B cell (primary cell): ENCODE measurements around the gene CYS1. TPM values are rescaled to one million over a fixed set of nuclear protein-coding genes. Genes with fewer than 3 reads are reported as not detected.

ENCODE experiments used
- ATAC-seq: fragments of 200-7000 bp; cut with Tn5 transposase; one replicate; pipeline ENCODE4 v1.10.0; 2021; ENCODE audit warnings: low read depth, mild to moderate bottlenecking, moderate number of reproducible peaks, moderate library complexity
- CTCF ChIA-PET: fragments of 350-600 bp; sonication (Branson Sonifier 250); formaldehyde crosslinking; loops from one replicate; lab custom pipeline; 2021; ENCODE audit warnings: antibody characterized with exemption, inconsistent platforms; lab: Charles Lee
- POLR2A ChIA-PET: fragments of 350-600 bp; sonication (Branson Sonifier 250); formaldehyde crosslinking; loops from one replicate; lab custom pipeline; 2021; ENCODE audit warnings: antibody characterized with exemption; lab: Charles Lee
- DNase-seq: peaks from one replicate; pipeline ENCODE4 v3.0.0; 2013
- H2AFZ ChIP-seq: 2 replicates; pipeline ENCODE4 v1.6.1; 2012; ENCODE audit warnings: mild to moderate bottlenecking, low read depth, low read length; ENCODE audit not compliant: insufficient read depth, poor library complexity, severe bottlenecking
- H3K27ac ChIP-seq, 2 donors: 1 replicate in 1 of 2; 2 replicates in 1 of 2; pipeline ENCODE4 v1.5.1; 2012 to 2013; ENCODE audit warnings: low read length in 2 of 2, mild to moderate bottlenecking in 2 of 2, moderate library complexity in 1 of 2
- H3K27me3 ChIP-seq, 4 experiments: fragments of 200-600 bp in 1 of 4; sonication (generic) in 1 of 4; replicated peaks in 1 of 4; 1 replicate in 2 of 4; 2 replicates in 2 of 4; pipeline versions ENCODE4 v1.6.1 to v1.7.0; 2013 to 2016; ENCODE audit warnings: low read length in 3 of 4, mild to moderate bottlenecking in 2 of 4, mixed read lengths in 1 of 4, moderate library complexity in 1 of 4; ENCODE audit not compliant: insufficient read depth in 4 of 4, control insufficient read depth in 3 of 4; ENCODE audit errors: control extremely low read depth in 1 of 4
- H3K36me3 ChIP-seq, 2 experiments: replicated peaks in 1 of 2; 1 replicate in 1 of 2; 2 replicates in 1 of 2; pipeline versions ENCODE4 v1.6.1 to v1.7.1; 2013; ENCODE audit warnings: low read length in 1 of 2; ENCODE audit not compliant: insufficient read depth in 2 of 2, control insufficient read depth in 1 of 2; ENCODE audit errors: control extremely low read depth in 1 of 2, extremely low read depth in 1 of 2
- H3K4me1 ChIP-seq, 2 donors: fragments of 200-600 bp in 1 of 2; sonication (generic) in 1 of 2; 1 replicate in 1 of 2; 2 replicates in 1 of 2; pipeline versions ENCODE4 v1.5.1 to v1.6.1; 2013 to 2017; ENCODE audit warnings: low read length in 2 of 2; ENCODE audit not compliant: control insufficient read depth in 2 of 2, insufficient read depth in 2 of 2
- H3K4me2 ChIP-seq: replicated peaks from 2 replicates; pipeline ENCODE3; 2012; ENCODE audit warnings: mild to moderate bottlenecking, low read depth, low read length; ENCODE audit not compliant: poor library complexity, severe bottlenecking
- H3K4me3 ChIP-seq, 5 experiments: fragments of 200-600 bp in 1 of 5; sonication (generic) in 1 of 5; 1 replicate in 3 of 5; 2 replicates in 2 of 5; pipeline versions ENCODE4 v1.5.1 to v1.7.0; 2011 to 2016; ENCODE audit warnings: low read length in 4 of 5, mild to moderate bottlenecking in 4 of 5, low read depth in 2 of 5, control low read depth in 1 of 5, moderate library complexity in 1 of 5; ENCODE audit not compliant: insufficient read depth in 1 of 5; ENCODE audit errors: control extremely low read depth in 1 of 5, extremely low read depth in 1 of 5
- H3K79me2 ChIP-seq: fragments of 200-600 bp; sonication (generic); one replicate; pipeline ENCODE4 v1.6.0; 2016; ENCODE audit warnings: low read length; ENCODE audit not compliant: control insufficient read depth, insufficient read depth
- H3K9ac ChIP-seq: fragments of 200-600 bp; sonication (generic); 2 replicates; pipeline ENCODE4 v1.6.1; 2017; ENCODE audit warnings: mild to moderate bottlenecking, low read length, moderate library complexity
- H3K9me3 ChIP-seq, 3 donors: one replicate each; pipeline versions ENCODE4 v1.6.1 to v1.7.1; 2013; ENCODE audit warnings: low read length in 2 of 3; ENCODE audit not compliant: control insufficient read depth in 2 of 3, insufficient read depth in 1 of 3; ENCODE audit errors: control extremely low read depth in 1 of 3
- H4K20me1 ChIP-seq: 2 replicates; pipeline ENCODE4 v1.6.0; 2012; ENCODE audit warnings: mild to moderate bottlenecking, low read length; ENCODE audit not compliant: insufficient read depth, control insufficient read depth, poor library complexity, severe bottlenecking
- H3K27ac Mint-ChIP-seq: one replicate; pipeline ENCODE4 v1.8.0; 2021; ENCODE audit warnings: mixed read lengths
- H3K27me3 Mint-ChIP-seq: one replicate; pipeline ENCODE4 v1.8.0; 2021; ENCODE audit warnings: mixed read lengths
- H3K4me1 Mint-ChIP-seq: one replicate; pipeline ENCODE4 v1.8.0; 2021; ENCODE audit warnings: mixed read lengths
- H3K4me3 Mint-ChIP-seq: one replicate; pipeline ENCODE4 v1.8.0; 2021; ENCODE audit warnings: mixed read lengths
- H3K9me3 Mint-ChIP-seq: one replicate; pipeline ENCODE4 v1.8.0; 2022; ENCODE audit warnings: mixed read lengths; ENCODE audit not compliant: insufficient read depth
- EZH2 ChIP-seq: IDR thresholded peaks from 2 replicates; pipeline ENCODE4 v1.6.1; 2012; ENCODE audit warnings: borderline replicate concordance, low read depth, mild to moderate bottlenecking, moderate library complexity, low read length; ENCODE audit not compliant: insufficient read depth, poor library complexity, severe bottlenecking
- WGBS: methylation state at CpG from one replicate; pipeline ENCODE4 v1.1.5; 2013; ENCODE audit warnings: missing lambda C conversion rate; ENCODE audit not compliant: insufficient coverage; 5-methylcytosine and 5-hydroxymethylcytosine counted together
- intact Hi-C: fragments of 100-400 bp; cut with micrococcal nuclease; formaldehyde crosslinking; loops from one replicate; pipeline ENCODE4 v1.10.0; 2022
- polyA plus RNA-seq: library from polyadenylated mRNA; depleted of rRNA; stranded (reverse); fragments of >200 nt; gene quantifications from 2 replicates; pipeline ENCODE4 v1.2.3, GENCODE V29; 2012
- total RNA-seq, 2 donors: library from RNA; stranded (reverse); fragments of 120-200 nt in 1 of 2; gene quantifications; 1 replicate in 1 of 2; 2 replicates in 1 of 2; pipeline versions ENCODE4 v1.2.3 to v1.2.4, GENCODE V29; 2013 to 2022
- TF ChIP-seq, protein P1 (sequence below): fragments of 200-600 bp; IDR thresholded peaks from one replicate; pipeline ENCODE4 v1.8.0; 2022; ENCODE audit warnings: antibody characterized with exemption, mild to moderate bottlenecking

The CYS1 gene
- total and polyA plus RNA-seq, 2 donors (not counting 1 experiment from before 2014, with no cell fraction given): not detected

GRCh38 chr2:10036095-10036884, 43.9 kb downstream of the CYS1 start:
- Histone ChIP-seq H3K36me3 (no peaks in the 10 kb centered on the region), H3K27ac (no peak overlapping the region), H3K9me3 (no peaks in the 10 kb centered on the region), H3K4me1 (peaks cover 26 to 45% of the 10 kb centered on the region in 2 donors), H2AFZ (no peak overlapping the region), H3K4me2 (peak overlapping the region; percentile 8), H3K79me2 (no peaks in the 10 kb centered on the region), H4K20me1 (no peaks in the 10 kb centered on the region), H3K4me3 (no peak overlapping the region), H3K9ac (no peak overlapping the region), H3K27me3 (no peaks in the 10 kb centered on the region)
- no peaks in the 10 kb centered on the region for H3K9me3 Mint-ChIP-seq
- WGBS: 45% methylated on average over 12 of the region's 14 CpGs
- peaks cover 29% of the 10 kb centered on the region for H3K4me1 Mint-ChIP-seq
- ChIA-PET POLR2A (no interaction called here), CTCF (interaction anchor here (1.0 to 5.3 kb wide), 3 partner anchors 9 to 52 kb away, joined by 3 to 49 read pairs (median 7); no protein-coding TSS in a partner anchor)
- H3K4me3 Mint-ChIP-seq: no peak overlapping the region
- ATAC-seq: peak; percentile 84
- TF ChIP-seq, protein P1, sequence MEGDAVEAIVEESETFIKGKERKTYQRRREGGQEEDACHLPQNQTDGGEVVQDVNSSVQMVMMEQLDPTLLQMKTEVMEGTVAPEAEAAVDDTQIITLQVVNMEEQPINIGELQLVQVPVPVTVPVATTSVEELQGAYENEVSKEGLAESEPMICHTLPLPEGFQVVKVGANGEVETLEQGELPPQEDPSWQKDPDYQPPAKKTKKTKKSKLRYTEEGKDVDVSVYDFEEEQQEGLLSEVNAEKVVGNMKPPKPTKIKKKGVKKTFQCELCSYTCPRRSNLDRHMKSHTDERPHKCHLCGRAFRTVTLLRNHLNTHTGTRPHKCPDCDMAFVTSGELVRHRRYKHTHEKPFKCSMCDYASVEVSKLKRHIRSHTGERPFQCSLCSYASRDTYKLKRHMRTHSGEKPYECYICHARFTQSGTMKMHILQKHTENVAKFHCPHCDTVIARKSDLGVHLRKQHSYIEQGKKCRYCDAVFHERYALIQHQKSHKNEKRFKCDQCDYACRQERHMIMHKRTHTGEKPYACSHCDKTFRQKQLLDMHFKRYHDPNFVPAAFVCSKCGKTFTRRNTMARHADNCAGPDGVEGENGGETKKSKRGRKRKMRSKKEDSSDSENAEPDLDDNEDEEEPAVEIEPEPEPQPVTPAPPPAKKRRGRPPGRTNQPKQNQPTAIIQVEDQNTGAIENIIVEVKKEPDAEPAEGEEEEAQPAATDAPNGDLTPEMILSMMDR: peak; percentile 48
- no peak for TF ChIP-seq EZH2
- intact Hi-C loops: no loop called here
- H3K27ac Mint-ChIP-seq: no peak overlapping the region
- peak; percentile 71 for DNase-seq
- no peaks in the 10 kb centered on the region for H3K27me3 Mint-ChIP-seq

DNA sequence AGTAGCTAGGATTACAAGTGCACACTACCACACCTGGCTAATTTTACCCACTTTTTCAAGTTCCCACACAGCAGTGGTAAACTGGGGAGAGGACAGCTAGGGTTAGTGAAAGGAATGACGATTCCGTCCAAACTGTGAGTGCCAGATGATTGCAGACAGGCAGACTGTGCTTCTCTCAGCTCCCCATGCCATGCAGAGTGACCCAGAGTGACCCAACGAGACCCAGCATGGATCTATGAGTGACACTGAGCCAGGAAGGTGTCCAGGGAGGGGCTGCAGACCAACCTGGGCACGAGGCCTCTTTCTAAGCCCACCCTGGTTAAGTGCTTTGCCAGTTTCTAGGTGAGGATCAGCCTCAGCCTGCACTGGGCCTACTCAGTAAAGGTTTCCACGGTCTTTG, 44.6 kb downstream of the CYS1 start:
- H3K4me1 ChIP-seq: peaks cover 32 to 52% of the 10 kb centered on the region in 2 donors
- no peaks in the 10 kb centered on the region for H3K27me3 Mint-ChIP-seq
- no peaks in the 10 kb centered on the region for H4K20me1 ChIP-seq
- no peaks in the 10 kb centered on the region for H3K79me2 ChIP-seq
- H3K9me3 ChIP-seq: no peaks in the 10 kb centered on the region
- no peak overlapping the region for H3K4me3 Mint-ChIP-seq
- no peaks in the 10 kb centered on the region for H3K9me3 Mint-ChIP-seq
- POLR2A ChIA-PET: no interaction called here
- no peak for TF ChIP-seq EZH2
- TF ChIP-seq, protein P1: no peak
- H3K27me3 ChIP-seq: no peaks in the 10 kb centered on the region
- no peaks in the 10 kb centered on the region for H3K36me3 ChIP-seq
- H3K4me2 ChIP-seq: peak overlapping the region; percentile 17
- ATAC-seq (no peak), DNase-seq (no peak)
- H3K9ac ChIP-seq: no peak overlapping the region
- no peak overlapping the region for H3K27ac ChIP-seq
- H2AFZ ChIP-seq: no peak overlapping the region
- H3K27ac Mint-ChIP-seq: no peak overlapping the region
- intact Hi-C loops: no loop called here
- H3K4me1 Mint-ChIP-seq: peaks cover 32% of the 10 kb centered on the region
- CTCF ChIA-PET: interaction anchor here (1.0 to 5.3 kb wide), 3 partner anchors 9 to 51 kb away, joined by 3 to 49 read pairs (median 7); no protein-coding TSS in a partner anchor
- WGBS: 80% methylated on average over 5 of the region's 5 CpGs
- no peak overlapping the region for H3K4me3 ChIP-seq
